Dermis blood vessel endothelial cell (primary cell): Measurements from ENCODE around the gene FGFR2. TPM values are rescaled to one million over a fixed set of nuclear protein-coding genes. Genes with fewer than 3 reads are reported as not detected.

Experiments
- DNase-seq: peaks from one replicate; pipeline ENCODE4 v3.0.0; 2010
- total RNA-seq: library from RNA; depleted of rRNA; stranded (reverse); fragments of >200 nt; gene quantifications from 2 replicates; pipeline ENCODE4 v1.2.3, GENCODE V29; 2014

FGFR2 gene
- total RNA-seq, 1 donor from 2014 or later: 1.7 TPM

- no peak for DNase-seq
Observed at GRCh38 chr10:121609426-121610380, 11.5 kb upstream of the FGFR2 start.

GRCh38 chr10:121608469-121609190, 10.4 kb upstream of the FGFR2 start:
- DNase-seq: peak; percentile 46

- DNase-seq: no peak
Observed at GRCh38 chr10:121607310-121608055, 9.2 kb upstream of the FGFR2 start.

- no peak for DNase-seq
Observed at GRCh38 chr10:121605708-121606107, 7.5 kb upstream of the FGFR2 start.

- DNase-seq: no peak
Observed at GRCh38 chr10:121601458-121601857, 3.2 kb upstream of the FGFR2 start.

- no peak for DNase-seq
Observed at GRCh38 chr10:121600611-121601010, 2.4 kb upstream of the FGFR2 start.

- no peak for DNase-seq
Observed at GRCh38 chr10:121599947-121600346, 1.7 kb upstream of the FGFR2 start.

- no peak for DNase-seq
Observed at GRCh38 chr10:121597504-121598262, 561 bp downstream of the FGFR2 start.

- DNase-seq: no peak
Observed at GRCh38 chr10:121596689-121597503, 1.3 kb downstream of the FGFR2 start.

- DNase-seq: no peak
Observed at GRCh38 chr10:121595806-121596688, 2.2 kb downstream of the FGFR2 start.

- no peak for DNase-seq
Observed at GRCh38 chr10:121595351-121595805, 2.9 kb downstream of the FGFR2 start.

- no peak for DNase-seq
Observed at GRCh38 chr10:121594623-121595350, 3.5 kb downstream of the FGFR2 start.

- DNase-seq: no peak
Observed at GRCh38 chr10:121594076-121594475, 4.2 kb downstream of the FGFR2 start.

GRCh38 chr10:121593281-121594075, 4.8 kb downstream of the FGFR2 start:
- no peak for DNase-seq

- no peak for DNase-seq
Observed at GRCh38 chr10:121592155-121592890, 5.9 kb downstream of the FGFR2 start.

GRCh38 chr10:121591186-121591585, 7.1 kb downstream of the FGFR2 start:
- no peak for DNase-seq

- DNase-seq: no peak
Observed at GRCh38 chr10:121590772-121591171, 7.5 kb downstream of the FGFR2 start.

GRCh38 chr10:121589553-121589952, 8.7 kb downstream of the FGFR2 start:
- DNase-seq: no peak
